Cardiac muscle cell (in vitro differentiated cells and primary cell): Measurements from ENCODE around the gene WDR20. TPM values are rescaled to one million over a fixed set of nuclear protein-coding genes. Genes with fewer than 3 reads are reported as not detected.
A peak's percentile ranks its signal among the peaks of the same experiment; 100 is the strongest.

Experiments used
- DNase-seq, 2 donors: peaks; one replicate each; pipeline versions ENCODE4 v3.0.0 to v3.0.0-alpha.2; 2010 to 2017; ENCODE audit warnings: low read depth in 1 of 2, low spot score in 1 of 2
- H3K27ac ChIP-seq: fragments of 200-600 bp; sonication (generic); 2 replicates; pipeline ENCODE4 v1.5.1; 2016
- H3K27me3 ChIP-seq: fragments of 200-600 bp; sonication (generic); 2 replicates; pipeline ENCODE4 v1.6.0; 2016; ENCODE audit warnings: control low read depth
- H3K36me3 ChIP-seq: fragments of 200-600 bp; sonication (generic); 2 replicates; pipeline ENCODE4 v1.5.1; 2016; ENCODE audit warnings: control low read depth
- H3K4me1 ChIP-seq: fragments of 200-600 bp; sonication (generic); 2 replicates; pipeline ENCODE4 v1.8.1; 2017; ENCODE audit warnings: low read depth, mild to moderate bottlenecking, mixed run types
- H3K4me3 ChIP-seq: fragments of 200-600 bp; sonication (generic); 2 replicates; pipeline ENCODE4 v1.5.1; 2016; ENCODE audit warnings: mild to moderate bottlenecking
- H3K9me3 ChIP-seq: fragments of 200-600 bp; sonication (generic); 2 replicates; pipeline ENCODE4 v1.5.1; 2017; ENCODE audit warnings: low read depth, mild to moderate bottlenecking, control low read depth
- polyA plus RNA-seq: library from polyadenylated mRNA; unstranded; fragments of >200 nt; fragmentation: Nextera tagmentation; extraction: Ambion mirVana; gene quantifications from 2 replicates; pipeline ENCODE4 v1.2.1, GENCODE V29; 2016
- total RNA-seq: library from RNA; depleted of rRNA; stranded (reverse); fragments of >200 nt; gene quantifications from 2 replicates; pipeline ENCODE4 v1.2.3, GENCODE V29; 2016
- TF ChIP-seq, protein P1 (sequence below): IDR thresholded peaks from 2 replicates; pipeline ENCODE4 v1.5.1; 2012; ENCODE audit warnings: low read depth, mild to moderate bottlenecking, low read length

Gene WDR20, protein sequence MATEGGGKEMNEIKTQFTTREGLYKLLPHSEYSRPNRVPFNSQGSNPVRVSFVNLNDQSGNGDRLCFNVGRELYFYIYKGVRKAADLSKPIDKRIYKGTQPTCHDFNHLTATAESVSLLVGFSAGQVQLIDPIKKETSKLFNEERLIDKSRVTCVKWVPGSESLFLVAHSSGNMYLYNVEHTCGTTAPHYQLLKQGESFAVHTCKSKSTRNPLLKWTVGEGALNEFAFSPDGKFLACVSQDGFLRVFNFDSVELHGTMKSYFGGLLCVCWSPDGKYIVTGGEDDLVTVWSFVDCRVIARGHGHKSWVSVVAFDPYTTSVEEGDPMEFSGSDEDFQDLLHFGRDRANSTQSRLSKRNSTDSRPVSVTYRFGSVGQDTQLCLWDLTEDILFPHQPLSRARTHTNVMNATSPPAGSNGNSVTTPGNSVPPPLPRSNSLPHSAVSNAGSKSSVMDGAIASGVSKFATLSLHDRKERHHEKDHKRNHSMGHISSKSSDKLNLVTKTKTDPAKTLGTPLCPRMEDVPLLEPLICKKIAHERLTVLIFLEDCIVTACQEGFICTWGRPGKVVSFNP
- total RNA-seq (20.5 and 24.0 TPM in 2 replicates), polyA plus RNA-seq (25.6 and 27.0 TPM in 2 replicates)

DNA sequence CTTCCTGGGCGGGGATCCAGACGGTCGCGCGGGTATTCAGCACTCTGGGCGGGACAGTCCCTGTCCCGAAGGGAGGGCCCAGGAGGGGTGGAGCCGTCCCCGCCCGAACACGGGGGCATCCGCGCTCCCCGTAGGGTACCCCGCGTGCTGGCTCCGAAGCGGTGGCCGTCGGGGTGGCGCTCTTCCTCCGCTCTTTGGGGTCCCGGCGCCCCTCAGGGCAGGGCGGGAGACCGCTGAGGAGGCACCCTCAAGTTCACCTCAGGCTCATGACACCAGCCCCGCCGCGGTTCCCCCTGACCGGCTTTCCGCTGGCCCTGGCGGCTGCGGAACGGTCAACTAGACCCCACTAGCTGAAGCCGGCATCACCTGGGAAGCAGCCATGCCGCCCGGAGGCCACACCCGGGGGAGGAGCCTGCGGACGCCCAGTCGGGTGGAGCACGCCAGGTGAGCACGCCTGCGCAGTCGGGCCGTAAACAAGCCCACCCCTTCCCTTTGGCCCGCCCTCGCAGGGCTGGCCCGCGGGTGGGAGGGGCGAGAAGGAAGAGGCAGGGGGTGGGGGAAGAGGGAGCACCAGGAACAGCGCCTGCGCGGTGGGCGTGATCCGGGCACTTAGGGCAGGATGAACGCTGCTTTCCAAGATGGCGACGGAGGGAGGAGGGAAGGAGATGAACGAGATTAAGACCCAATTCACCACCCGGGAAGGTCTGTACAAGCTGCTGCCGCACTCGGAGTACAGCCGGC, at the start of gene WDR20:
WDR20 (plus strand) TSS at position 612 of the 741 bp plus-strand sequence; CDS start at position 639, 27 bp downstream.
- H3K4me1 ChIP-seq, result peaks cover 16% of the 10 kb centered on the region
- H3K27ac ChIP-seq, result peak within 1 kb of the TSS; percentile 85
- H3K4me3 ChIP-seq, result peak within 1 kb of the TSS; percentile 74
- H3K9me3 ChIP-seq, result no peaks in the 10 kb centered on the region
- no peaks in the 10 kb centered on the region for H3K36me3 ChIP-seq
- TF ChIP-seq, protein P1, sequence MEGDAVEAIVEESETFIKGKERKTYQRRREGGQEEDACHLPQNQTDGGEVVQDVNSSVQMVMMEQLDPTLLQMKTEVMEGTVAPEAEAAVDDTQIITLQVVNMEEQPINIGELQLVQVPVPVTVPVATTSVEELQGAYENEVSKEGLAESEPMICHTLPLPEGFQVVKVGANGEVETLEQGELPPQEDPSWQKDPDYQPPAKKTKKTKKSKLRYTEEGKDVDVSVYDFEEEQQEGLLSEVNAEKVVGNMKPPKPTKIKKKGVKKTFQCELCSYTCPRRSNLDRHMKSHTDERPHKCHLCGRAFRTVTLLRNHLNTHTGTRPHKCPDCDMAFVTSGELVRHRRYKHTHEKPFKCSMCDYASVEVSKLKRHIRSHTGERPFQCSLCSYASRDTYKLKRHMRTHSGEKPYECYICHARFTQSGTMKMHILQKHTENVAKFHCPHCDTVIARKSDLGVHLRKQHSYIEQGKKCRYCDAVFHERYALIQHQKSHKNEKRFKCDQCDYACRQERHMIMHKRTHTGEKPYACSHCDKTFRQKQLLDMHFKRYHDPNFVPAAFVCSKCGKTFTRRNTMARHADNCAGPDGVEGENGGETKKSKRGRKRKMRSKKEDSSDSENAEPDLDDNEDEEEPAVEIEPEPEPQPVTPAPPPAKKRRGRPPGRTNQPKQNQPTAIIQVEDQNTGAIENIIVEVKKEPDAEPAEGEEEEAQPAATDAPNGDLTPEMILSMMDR, result no peak
- H3K27me3 ChIP-seq, result no peaks in the 10 kb centered on the region
- peak; percentile 98 to 99 for DNase-seq

DNA sequence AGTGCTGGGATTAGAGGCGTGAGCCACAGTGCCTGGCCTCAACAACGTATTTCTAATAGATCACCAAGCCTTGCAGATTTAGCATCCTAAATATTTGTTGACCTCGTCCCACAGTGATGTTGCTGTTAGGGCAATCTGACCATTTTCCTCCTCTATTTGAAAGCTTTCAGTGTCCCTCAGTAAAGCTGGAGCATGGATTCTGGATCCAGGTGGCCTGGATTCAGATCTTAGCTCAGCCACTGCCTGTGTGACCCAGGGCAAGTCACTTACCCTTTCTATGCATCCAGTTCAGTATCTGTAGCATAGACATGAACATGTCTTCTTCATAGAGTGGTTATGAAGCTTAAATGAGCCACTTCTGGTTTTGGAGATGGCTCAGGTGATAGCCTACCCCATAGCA, 49.0 kb upstream of the WDR20 start:
- Histone ChIP-seq H3K27me3 (no peaks in the 10 kb centered on the region), H3K4me3 (no peak overlapping the region), H3K4me1 (peaks cover 8% of the 10 kb centered on the region), H3K36me3 (no peaks in the 10 kb centered on the region), H3K9me3 (no peaks in the 10 kb centered on the region), H3K27ac (no peak overlapping the region)
- no peak for DNase-seq
- TF ChIP-seq, protein P1, result no peak

DNA sequence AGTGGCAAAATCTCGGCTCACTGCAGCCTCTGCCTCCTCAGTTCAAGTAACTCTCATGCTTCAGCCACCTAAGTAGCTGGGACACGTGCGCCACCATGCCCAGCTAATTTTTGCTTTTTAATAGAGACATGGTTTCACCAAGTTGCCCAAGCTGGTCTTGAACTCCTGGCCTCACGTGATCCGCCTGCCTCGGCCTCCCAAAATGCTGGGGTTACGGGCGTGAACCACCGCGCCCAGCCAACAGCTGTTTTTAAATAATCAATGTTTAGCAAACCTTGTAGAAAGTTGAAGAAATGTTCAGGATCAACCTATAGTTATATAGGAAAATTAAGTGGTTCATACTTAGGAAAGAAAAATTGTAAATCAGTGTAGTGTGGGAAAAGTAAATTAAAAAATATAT, 46.9 kb upstream of the WDR20 start:
- DNase-seq, result no peak
- Histone ChIP-seq H3K36me3 (no peaks in the 10 kb centered on the region), H3K9me3 (no peaks in the 10 kb centered on the region), H3K4me1 (peaks cover 9% of the 10 kb centered on the region), H3K4me3 (no peak overlapping the region), H3K27me3 (no peaks in the 10 kb centered on the region), H3K27ac (no peak overlapping the region)
- TF ChIP-seq, protein P1, result no peak

DNA sequence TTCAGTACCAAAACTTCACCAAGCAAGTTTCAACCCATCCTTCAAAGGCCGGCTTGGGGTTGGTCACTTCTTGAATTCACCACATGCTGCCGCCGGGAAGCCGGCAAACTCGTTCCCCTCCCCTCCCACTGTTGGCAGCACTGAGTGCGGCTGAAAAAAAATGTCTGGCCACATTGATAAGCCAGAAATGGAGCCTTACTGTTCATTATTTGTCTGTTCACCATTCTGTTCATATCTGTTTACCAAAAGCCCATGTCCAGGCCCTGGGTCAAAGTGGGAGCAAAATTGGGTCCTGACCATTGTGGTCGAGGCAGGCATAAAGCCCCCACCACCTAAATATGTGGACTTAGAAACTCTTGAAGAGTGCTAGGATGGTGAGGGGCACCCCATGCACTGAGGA, 45.6 kb upstream of the WDR20 start:
- H3K36me3 ChIP-seq, result no peaks in the 10 kb centered on the region
- H3K4me1 ChIP-seq, result peaks cover 3% of the 10 kb centered on the region
- peak in 1 of 2 donors; percentile 50 for DNase-seq
- no peak overlapping the region for H3K27ac ChIP-seq
- H3K4me3 ChIP-seq, result no peak overlapping the region
- H3K27me3 ChIP-seq, result no peaks in the 10 kb centered on the region
- no peaks in the 10 kb centered on the region for H3K9me3 ChIP-seq
- TF ChIP-seq, protein P1, result no peak

DNA sequence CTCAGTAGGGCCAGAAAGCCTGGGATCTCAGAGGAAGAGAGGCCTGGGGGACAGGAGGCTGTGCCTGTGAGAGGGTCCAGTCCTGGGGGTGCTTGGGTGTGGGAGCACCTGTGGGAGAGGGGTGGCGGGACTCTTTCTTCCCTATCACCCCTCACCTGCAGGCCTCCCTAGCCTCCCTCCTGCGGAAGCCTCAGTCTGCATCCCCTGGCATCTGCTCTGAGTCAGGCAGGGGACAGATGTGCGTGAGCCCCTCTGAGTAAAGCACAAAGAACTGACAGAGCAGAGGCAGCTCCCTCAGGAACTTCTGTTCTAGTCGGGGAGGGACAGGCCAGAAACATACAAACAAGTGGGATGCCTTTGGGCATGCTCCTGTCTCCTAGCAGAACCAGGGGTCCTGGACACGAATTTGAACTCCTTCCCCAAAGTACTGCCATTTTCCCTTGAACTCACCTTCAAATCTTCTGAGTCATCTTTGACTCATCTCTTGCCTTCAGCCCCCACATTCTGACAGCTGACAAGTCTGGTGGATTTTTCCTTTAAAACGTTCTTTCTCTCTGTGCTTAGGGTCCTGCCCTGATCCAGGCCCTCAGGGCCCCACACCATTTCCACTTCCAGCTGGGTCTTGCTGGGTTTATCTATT, 44.3 kb upstream of the WDR20 start:
- no peak for DNase-seq
- Histone ChIP-seq H3K4me3 (no peak overlapping the region), H3K27me3 (no peaks in the 10 kb centered on the region), H3K36me3 (no peaks in the 10 kb centered on the region), H3K4me1 (peaks cover 3% of the 10 kb centered on the region), H3K27ac (no peak overlapping the region), H3K9me3 (no peaks in the 10 kb centered on the region)
- TF ChIP-seq, protein P1, result no peak
